Ovary (tissue), 9 donors: ENCODE measurements around the gene DLEC1. TPM values are rescaled to one million over a fixed set of nuclear protein-coding genes. Genes with fewer than 3 reads are reported as not detected.

Source experiments
- DNase-seq, 5 donors: peaks; one replicate each; pipeline ENCODE4 v3.0.0-alpha.2; 2019 to 2020
- H3K27ac ChIP-seq, 2 donors: fragments of 200-600 bp; one replicate each; pipeline versions ENCODE4 v1.5.1 to v1.8.0; 2019 to 2022
- H3K27me3 ChIP-seq: fragments of 200-600 bp; one replicate; pipeline ENCODE4 v1.8.0; 2022
- H3K36me3 ChIP-seq: fragments of 200-600 bp; sonication (generic); one replicate; pipeline ENCODE4 v1.5.1; 2019
- H3K4me1 ChIP-seq: one replicate; pipeline ENCODE4 v1.8.1; 2013; ENCODE audit warnings: mild to moderate bottlenecking, moderate library complexity; ENCODE audit not compliant: insufficient read depth
- H3K4me3 ChIP-seq: fragments of 200-600 bp; sonication (generic); one replicate; pipeline ENCODE4 v1.5.1; 2017
- H3K9me3 ChIP-seq, 2 donors: fragments of 200-600 bp in 1 of 2; sonication (generic) in 1 of 2; one replicate each; pipeline versions ENCODE4 v1.5.1 to v1.8.1; 2013 to 2019; ENCODE audit warnings: mild to moderate bottlenecking in 1 of 2, moderate library complexity in 1 of 2
- EP300 ChIP-seq: sonication (generic); formaldehyde crosslinking; IDR thresholded peaks from one replicate; pipeline ENCODE4 v1.6.1; 2017; ENCODE audit warnings: antibody characterized with exemption
- POLR2A ChIP-seq: fragments of 450-650 bp; IDR thresholded peaks from one replicate; pipeline ENCODE4 v1.6.1; 2017; ENCODE audit warnings: antibody characterized with exemption, mild to moderate bottlenecking, moderate library complexity
- WGBS, 3 donors: extraction: QIAGEN DNeasy Blood & Tissue Kit in 1 of 3; methylation state at CpG; one replicate each; pipeline versions ENCODE4 v1.1.5 to v1.1.7; 2013 to 2017; 5-methylcytosine and 5-hydroxymethylcytosine counted together
- intact Hi-C, 4 donors: fragments of 100-400 bp; cut with DNase I; formaldehyde crosslinking; loops; one replicate each; pipeline versions ENCODE4 v1.11.0 to v1.15.1; 2022 to 2023
- polyA plus RNA-seq, 2 donors: library from polyadenylated mRNA; stranded (reverse); fragments of 200-250 nt in 1 of 2; fragments of 350-450 nt in 1 of 2; fragmentation: Illumina TruSeq in 1 of 2; extraction: RNeasy Lipid Tissue Mini Kit (QIAGEN cat#74804) in 1 of 2; gene quantifications; one replicate each; pipeline ENCODE4 v1.2.3, GENCODE V29; 2013 to 2014
- total RNA-seq, 7 donors: library from RNA; depleted of rRNA in 2 of 7; stranded (reverse); fragments of >200 nt in 2 of 7; fragmentation: NEBNext Ultra II Directional in 3 of 7; extraction: Animal tissue kit (Norgen Biotek cat#: 25700) in 3 of 7; gene quantifications; one replicate each; pipeline versions ENCODE4 v1.1.0 to v1.2.4, GENCODE V29; 2016 to 2023
- TF ChIP-seq, protein P1 (sequence below), 3 donors: fragments of 450-650 bp in 2 of 3; fragments of 200-600 bp in 1 of 3; IDR thresholded peaks; one replicate each; pipeline versions ENCODE4 v1.5.1 to v1.8.0; 2016 to 2022; ENCODE audit warnings: antibody characterized with exemption in 3 of 3, mild to moderate bottlenecking in 1 of 3
- donor health status: DM: no; HTN: no; CAD: no; lungs with moderate emphysema.
- donor health status: DM: no; HTN: no; CAD: no.
- donor health status: Bipolar disorder and iron deficiency.
- donor health status: DM: yes; HTN: yes; CAD: no.
- donor health status: DM: no; HTN: no; CAD: no.
- donor health status: DM: yes; HTN: yes; CAD: no.

DLEC1 gene
- total and polyA plus RNA-seq, 9 donors: 0.93 to 23.8 (median 3.0) TPM

DNA sequence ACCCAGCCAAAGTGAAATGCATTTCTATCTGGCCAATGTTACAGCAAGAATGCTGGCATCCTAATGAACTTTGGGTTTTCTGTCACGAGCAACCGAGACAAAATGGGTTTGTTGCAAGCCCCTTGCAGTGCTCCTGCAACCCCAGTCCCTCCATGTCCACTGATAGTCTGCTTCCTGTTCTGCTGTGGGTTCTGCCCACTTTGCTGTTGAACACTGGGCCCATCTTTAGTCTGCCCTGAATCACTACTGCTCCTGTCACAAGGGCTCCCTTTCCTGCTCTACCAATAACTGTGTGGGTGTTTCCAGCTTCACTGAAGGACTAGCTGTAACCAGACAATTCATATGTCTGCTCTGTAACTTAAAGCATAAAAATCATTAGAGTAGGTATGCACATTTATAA is 113.6 kb downstream of the DLEC1 start:
- Histone ChIP-seq H3K27me3 (no peaks in the 10 kb centered on the region), H3K4me1 (no peaks in the 10 kb centered on the region), H3K9me3 (no peaks in the 10 kb centered on the region), H3K27ac (no peak overlapping the region), H3K36me3 (no peaks in the 10 kb centered on the region), H3K4me3 (no peak overlapping the region)
- 85 to 92% (median 92%) methylated on average over 2 of the region's 2 CpGs for WGBS, 3 donors
- no peak for TF ChIP-seq POLR2A
- TF ChIP-seq, protein P1, sequence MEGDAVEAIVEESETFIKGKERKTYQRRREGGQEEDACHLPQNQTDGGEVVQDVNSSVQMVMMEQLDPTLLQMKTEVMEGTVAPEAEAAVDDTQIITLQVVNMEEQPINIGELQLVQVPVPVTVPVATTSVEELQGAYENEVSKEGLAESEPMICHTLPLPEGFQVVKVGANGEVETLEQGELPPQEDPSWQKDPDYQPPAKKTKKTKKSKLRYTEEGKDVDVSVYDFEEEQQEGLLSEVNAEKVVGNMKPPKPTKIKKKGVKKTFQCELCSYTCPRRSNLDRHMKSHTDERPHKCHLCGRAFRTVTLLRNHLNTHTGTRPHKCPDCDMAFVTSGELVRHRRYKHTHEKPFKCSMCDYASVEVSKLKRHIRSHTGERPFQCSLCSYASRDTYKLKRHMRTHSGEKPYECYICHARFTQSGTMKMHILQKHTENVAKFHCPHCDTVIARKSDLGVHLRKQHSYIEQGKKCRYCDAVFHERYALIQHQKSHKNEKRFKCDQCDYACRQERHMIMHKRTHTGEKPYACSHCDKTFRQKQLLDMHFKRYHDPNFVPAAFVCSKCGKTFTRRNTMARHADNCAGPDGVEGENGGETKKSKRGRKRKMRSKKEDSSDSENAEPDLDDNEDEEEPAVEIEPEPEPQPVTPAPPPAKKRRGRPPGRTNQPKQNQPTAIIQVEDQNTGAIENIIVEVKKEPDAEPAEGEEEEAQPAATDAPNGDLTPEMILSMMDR (IDR thresholded peaks at IDR 0.05): no peak
- DNase-seq: no peak
- intact Hi-C loops: no loop called here

DNA sequence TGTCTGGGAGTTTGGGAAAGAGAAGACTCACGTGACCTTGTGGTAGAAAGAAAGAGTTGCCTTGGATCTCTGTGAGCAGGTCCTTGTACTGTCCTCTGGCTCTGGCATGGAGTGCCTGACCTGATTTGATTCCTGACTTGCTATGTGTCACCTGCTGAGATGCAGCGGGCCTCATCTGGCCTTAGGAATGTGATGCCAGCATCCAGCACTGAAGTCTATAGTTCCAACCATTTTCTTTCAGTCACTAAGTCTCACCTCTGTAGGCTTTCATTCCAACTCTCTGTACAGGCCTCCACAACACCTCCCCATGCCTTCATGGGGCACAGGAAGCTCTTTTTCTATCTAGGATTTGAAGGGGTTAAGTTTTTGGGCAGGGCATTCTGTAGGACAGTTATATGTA is 114.2 kb downstream of the DLEC1 start:
- WGBS, 3 donors: 89 to 93% (median 90%) methylated on average over 2 of the region's 2 CpGs
- Histone ChIP-seq H3K27me3 (no peaks in the 10 kb centered on the region), H3K4me1 (no peaks in the 10 kb centered on the region), H3K27ac (no peak overlapping the region), H3K4me3 (no peak overlapping the region), H3K36me3 (no peaks in the 10 kb centered on the region), H3K9me3 (no peaks in the 10 kb centered on the region)
- intact Hi-C loops: no loop called here
- TF ChIP-seq POLR2A: no peak
- TF ChIP-seq EP300: no peak
- TF ChIP-seq, protein P1 (IDR thresholded peaks at IDR 0.05): no peak
- no peak for DNase-seq

DNA sequence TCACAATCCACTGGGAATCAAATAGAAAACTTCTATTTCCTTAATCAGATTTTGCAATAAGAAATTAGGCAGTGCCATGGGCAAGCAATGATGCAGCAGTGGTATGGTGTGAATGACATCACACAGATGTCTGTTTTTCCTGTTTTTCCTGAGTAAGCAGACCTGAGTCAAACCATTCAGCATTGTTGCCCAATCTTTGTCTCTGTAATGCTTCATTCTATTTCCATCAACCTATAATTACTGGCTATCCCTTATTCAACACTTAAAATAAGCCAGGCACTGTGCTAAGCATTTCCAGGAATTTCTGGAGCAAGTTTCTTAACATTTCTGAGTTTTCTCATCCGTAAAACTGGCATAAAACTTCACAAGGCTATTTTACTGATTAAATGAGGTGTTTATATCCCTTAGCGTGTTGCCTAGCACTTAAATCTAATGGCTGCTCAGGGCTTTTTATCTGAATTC is 115.1 kb downstream of the DLEC1 start:
- no peak overlapping the region for H3K27ac ChIP-seq

DNA sequence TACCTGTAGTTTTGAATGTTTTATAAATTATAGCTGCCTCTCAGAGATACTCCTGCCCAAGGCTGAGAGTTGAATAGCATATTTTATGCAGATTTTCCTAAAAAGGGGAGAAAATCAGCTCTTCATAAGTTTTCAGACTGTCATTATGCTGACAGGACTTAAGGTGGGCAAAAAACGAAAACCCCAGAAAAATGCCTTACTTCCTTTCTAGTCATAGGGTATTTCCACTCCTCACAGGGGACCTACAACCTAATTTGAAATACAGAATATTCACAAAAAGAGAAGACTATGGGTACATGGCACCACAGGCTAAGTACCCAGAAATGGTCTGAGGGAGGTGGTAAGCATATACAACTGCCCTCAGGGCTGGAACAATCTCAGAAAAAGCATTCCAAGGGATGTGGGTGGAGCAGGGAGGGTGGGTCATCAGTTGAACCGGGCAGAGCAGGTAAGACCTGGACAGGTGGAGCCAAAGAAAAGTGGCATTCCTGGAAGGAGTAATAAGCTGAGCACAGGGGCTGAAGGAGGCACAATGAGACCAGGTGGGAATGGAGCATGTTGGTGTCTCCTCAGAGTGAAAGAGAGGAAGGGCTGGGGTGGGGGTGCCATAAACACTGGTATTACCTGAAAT is 115.7 kb downstream of the DLEC1 start:
- no peak for DNase-seq
- intact Hi-C loops: no loop called here
- Histone ChIP-seq H3K36me3 (no peaks in the 10 kb centered on the region), H3K4me1 (no peaks in the 10 kb centered on the region), H3K27ac (no peak overlapping the region), H3K4me3 (no peak overlapping the region), H3K9me3 (no peaks in the 10 kb centered on the region), H3K27me3 (no peaks in the 10 kb centered on the region)
- 57 to 69% (median 67%) methylated on average over 2 of the region's 2 CpGs for WGBS, 3 donors
- no peak for TF ChIP-seq POLR2A
- TF ChIP-seq EP300: no peak
- TF ChIP-seq, protein P1 (IDR thresholded peaks at IDR 0.05): no peak

More for the DNA sequence above, 115.1 kb downstream of the DLEC1 start:
- Histone ChIP-seq H3K4me3 (no peak overlapping the region), H3K9me3 (no peaks in the 10 kb centered on the region), H3K4me1 (no peaks in the 10 kb centered on the region), H3K27me3 (no peaks in the 10 kb centered on the region), H3K36me3 (no peaks in the 10 kb centered on the region)
- DNase-seq: no peak
- TF ChIP-seq POLR2A (no peak), EP300 (no peak)
- TF ChIP-seq, protein P1 (IDR thresholded peaks at IDR 0.05): no peak
- WGBS, 3 donors: 64 to 81% (median 65%) methylated on average over 2 of the region's 2 CpGs
- intact Hi-C loops: no loop called here
